CD14-positive monocyte (primary cell): ENCODE results near the gene GALC. TPM values are rescaled to one million over a fixed set of nuclear protein-coding genes. Genes with fewer than 3 reads are reported as not detected.
A peak's percentile ranks its signal among the peaks of the same experiment; 100 is the strongest.

Source experiments
- DNase-seq, 3 donors: peaks; one replicate each; pipeline ENCODE4 v3.0.0-alpha.2; 2011 to 2022
- H2AFZ ChIP-seq: 2 replicates; pipeline ENCODE4 v1.6.0; 2012; ENCODE audit warnings: mild to moderate bottlenecking, low read depth, low read length, inconsistent platforms; ENCODE audit not compliant: insufficient read depth, poor library complexity, severe bottlenecking
- H3K27ac ChIP-seq, 2 donors: 1 replicate in 1 of 2; 2 replicates in 1 of 2; pipeline ENCODE4 v1.5.1; 2012 to 2013; ENCODE audit warnings: low read length in 2 of 2, control low read depth in 1 of 2, inconsistent platforms in 1 of 2, low read depth in 1 of 2, mild to moderate bottlenecking in 1 of 2
- H3K27me3 ChIP-seq, 2 donors: one replicate each; pipeline versions ENCODE4 v1.6.0 to v1.6.1; 2011 to 2013; ENCODE audit warnings: low read length in 2 of 2; ENCODE audit not compliant: control insufficient read depth in 2 of 2, insufficient read depth in 2 of 2
- H3K36me3 ChIP-seq, 2 donors: replicated peaks in 1 of 2; 1 replicate in 1 of 2; 2 replicates in 1 of 2; pipeline versions ENCODE4 v1.5.1 to v1.6.1; 2012 to 2013; ENCODE audit warnings: low read length in 2 of 2, control low read depth in 1 of 2, inconsistent platforms in 1 of 2, mild to moderate bottlenecking in 1 of 2; ENCODE audit not compliant: insufficient read depth in 2 of 2, control insufficient read depth in 1 of 2
- H3K4me1 ChIP-seq, 2 donors: 1 replicate in 1 of 2; 2 replicates in 1 of 2; pipeline versions ENCODE4 v1.5.1 to v1.6.1; 2012 to 2013; ENCODE audit warnings: low read length in 2 of 2, control low read depth in 1 of 2, inconsistent platforms in 1 of 2, mild to moderate bottlenecking in 1 of 2, moderate library complexity in 1 of 2; ENCODE audit not compliant: insufficient read depth in 2 of 2, control insufficient read depth in 1 of 2
- H3K4me2 ChIP-seq: replicated peaks from 2 replicates; pipeline ENCODE3; 2012; ENCODE audit warnings: low read length, moderate library complexity, mild to moderate bottlenecking; ENCODE audit not compliant: poor library complexity, severe bottlenecking; ENCODE audit errors: extremely low read depth
- H3K4me3 ChIP-seq, 3 experiments: fragments of 200-600 bp in 1 of 3; sonication (generic) in 1 of 3; replicated peaks in 1 of 3; 1 replicate in 2 of 3; 2 replicates in 1 of 3; pipeline ENCODE4 v1.5.1; 2011 to 2013; ENCODE audit warnings: low read length in 3 of 3, mild to moderate bottlenecking in 3 of 3, control low read depth in 2 of 3, low read depth in 2 of 3, inconsistent platforms in 1 of 3, moderate library complexity in 1 of 3
- H3K79me2 ChIP-seq: 2 replicates; pipeline ENCODE4 v1.6.0; 2012; ENCODE audit warnings: mild to moderate bottlenecking, control low read depth, inconsistent platforms, low read length, moderate library complexity; ENCODE audit not compliant: insufficient read depth
- H3K9ac ChIP-seq: 2 replicates; pipeline ENCODE4 v1.6.0; 2017; ENCODE audit warnings: low read length, mild to moderate bottlenecking; ENCODE audit not compliant: insufficient read depth, poor library complexity, severe bottlenecking
- H3K9me3 ChIP-seq, 2 donors: replicated peaks in 1 of 2; 1 replicate in 1 of 2; 2 replicates in 1 of 2; pipeline versions ENCODE4 v1.5.1 to v1.6.1; 2012 to 2013; ENCODE audit warnings: low read length in 2 of 2, control low read depth in 1 of 2; ENCODE audit not compliant: control insufficient read depth in 1 of 2, insufficient read depth in 1 of 2
- H4K20me1 ChIP-seq: 2 replicates; pipeline ENCODE4 v1.6.0; 2012; ENCODE audit warnings: mild to moderate bottlenecking, low read length, control low read depth, moderate library complexity; ENCODE audit not compliant: insufficient read depth
- H3K27ac Mint-ChIP-seq, 7 donors: one replicate each; pipeline ENCODE4 v1.8.0; 2020; ENCODE audit warnings: mild to moderate bottlenecking in 7 of 7, mixed read lengths in 7 of 7, moderate library complexity in 6 of 7, inconsistent platforms in 2 of 7
- H3K27me3 Mint-ChIP-seq, 3 donors: one replicate each; pipeline ENCODE4 v1.8.0; 2021 to 2022; ENCODE audit warnings: low read depth in 3 of 3, mild to moderate bottlenecking in 3 of 3, mixed read lengths in 3 of 3, moderate library complexity in 3 of 3, inconsistent platforms in 1 of 3
- H3K36me3 Mint-ChIP-seq, 2 donors: one replicate each; pipeline ENCODE4 v1.8.0; 2020; ENCODE audit warnings: mixed read lengths in 2 of 2, inconsistent platforms in 1 of 2, mild to moderate bottlenecking in 1 of 2
- H3K4me1 Mint-ChIP-seq: one replicate; pipeline ENCODE4 v1.8.0; 2020; ENCODE audit warnings: mild to moderate bottlenecking, mixed read lengths
- H3K4me3 Mint-ChIP-seq, 2 donors: one replicate each; pipeline ENCODE4 v1.8.0; 2020; ENCODE audit warnings: mild to moderate bottlenecking in 2 of 2, mixed read lengths in 2 of 2, moderate library complexity in 1 of 2
- H3K9me3 Mint-ChIP-seq, 7 donors: one replicate each; pipeline ENCODE4 v1.8.0; 2020 to 2022; ENCODE audit warnings: mixed read lengths in 7 of 7, mild to moderate bottlenecking in 6 of 7, moderate library complexity in 6 of 7, inconsistent platforms in 2 of 7
- CTCF ChIP-seq: fragments of 200-600 bp; IDR thresholded peaks from one replicate; pipeline ENCODE4 v1.8.0; 2022; ENCODE audit warnings: antibody characterized with exemption, mild to moderate bottlenecking
- WGBS: methylation state at CpG from one replicate; pipeline ENCODE4 v1.1.5; 2013; ENCODE audit warnings: missing lambda C conversion rate; ENCODE audit not compliant: insufficient coverage; 5-methylcytosine and 5-hydroxymethylcytosine counted together
- intact Hi-C, 2 donors: fragments of 100-400 bp; cut with micrococcal nuclease; formaldehyde crosslinking; loops; one replicate each; pipeline versions ENCODE4 v1.15.0 to v1.15.1; 2023
- polyA plus RNA-seq, 3 donors: library from polyadenylated mRNA; depleted of rRNA in 1 of 3; unstranded in 2 of 3; stranded (reverse) in 1 of 3; fragments of 300-500 nt in 2 of 3; fragments of >200 nt in 1 of 3; fragmentation: Illumina TruSeq in 2 of 3; gene quantifications; 1 replicate in 2 of 3; 2 replicates in 1 of 3; pipeline ENCODE4 v1.2.3, GENCODE V29; 2012 to 2021

The GALC gene
- polyA plus RNA-seq, 3 donors: 28.6 to 40.6 (median 33.8) TPM

- no peak overlapping the region for H3K4me3 ChIP-seq
- H3K79me2 ChIP-seq: no peaks in the 10 kb centered on the region
- H3K27ac Mint-ChIP-seq: no peak overlapping the region
- no peak overlapping the region for H3K4me2 ChIP-seq
- no peak overlapping the region for H2AFZ ChIP-seq
- H3K36me3 ChIP-seq: peaks cover 66 to 94% of the 10 kb centered on the region in 2 donors
- peak; percentile 33 to 59 (median 39) for DNase-seq
- WGBS: no CpG with 5 or more reads among the region's 4 CpGs
- H3K9me3 ChIP-seq: no peaks in the 10 kb centered on the region
- H4K20me1 ChIP-seq: no peaks in the 10 kb centered on the region
- no peaks in the 10 kb centered on the region for H3K9me3 Mint-ChIP-seq
- peaks cover 0 to 1% (median 0%) of the 10 kb centered on the region in 3 donors for H3K27me3 Mint-ChIP-seq
- no peak overlapping the region for H3K27ac ChIP-seq
- H3K27me3 ChIP-seq: no peaks in the 10 kb centered on the region
- peak; percentile 87 for TF ChIP-seq CTCF
- no peak overlapping the region for H3K9ac ChIP-seq
- intact Hi-C loops: loop anchor here in 1 of 2 donors (5.0 kb wide), 1 partner anchor 222 kb away; no protein-coding TSS in a partner anchor
- H3K4me1 ChIP-seq: no peaks in the 10 kb centered on the region
- H3K36me3 Mint-ChIP-seq: peaks cover 67 to 83% of the 10 kb centered on the region in 2 donors
- H3K4me1 Mint-ChIP-seq: peaks cover 5% of the 10 kb centered on the region
- no peak overlapping the region for H3K4me3 Mint-ChIP-seq
These were observed 47.9 kb downstream of the GALC start for GRCh38 chr14:87944987-87945604.

- Histone ChIP-seq H3K9ac (no peak overlapping the region), H3K36me3 (peaks cover 59 to 95% of the 10 kb centered on the region in 2 donors), H3K27me3 (no peaks in the 10 kb centered on the region), H3K4me2 (no peak overlapping the region), H2AFZ (no peak overlapping the region), H4K20me1 (no peaks in the 10 kb centered on the region), H3K9me3 (no peaks in the 10 kb centered on the region), H3K27ac (no peak overlapping the region), H3K79me2 (no peaks in the 10 kb centered on the region), H3K4me3 (no peak overlapping the region), H3K4me1 (no peaks in the 10 kb centered on the region)
- H3K36me3 Mint-ChIP-seq: peaks cover 66 to 80% of the 10 kb centered on the region in 2 donors
- no peak overlapping the region for H3K27ac Mint-ChIP-seq
- H3K4me1 Mint-ChIP-seq: no peaks in the 10 kb centered on the region
- H3K9me3 Mint-ChIP-seq: no peaks in the 10 kb centered on the region
- H3K4me3 Mint-ChIP-seq: no peak overlapping the region
- DNase-seq: no peak
- intact Hi-C loops: no loop called here
- no peaks in the 10 kb centered on the region for H3K27me3 Mint-ChIP-seq
- 75% methylated on average over 1 of the region's 2 CpGs for WGBS
- no peak for TF ChIP-seq CTCF
These were observed 52.1 kb downstream of the GALC start for GRCh38 chr14:87940894-87941293.
